Dermis blood vessel endothelial cell (primary cell): ENCODE data around the gene IP6K3. TPM values are rescaled to one million over a fixed set of nuclear protein-coding genes. Genes with fewer than 3 reads are reported as not detected.
A peak's percentile ranks its signal among the peaks of the same experiment; 100 is the strongest.

ENCODE experiments used
- DNase-seq: peaks from one replicate; pipeline ENCODE4 v3.0.0; 2010
- total RNA-seq: library from RNA; depleted of rRNA; stranded (reverse); fragments of >200 nt; gene quantifications from 2 replicates; pipeline ENCODE4 v1.2.3, GENCODE V29; 2014

The IP6K3 gene
- under 0.01 and 0.05 TPM in 2 replicates for total RNA-seq

- no peak for DNase-seq
Measured at GRCh38 chr6:33746651-33747100, at the start of gene IP6K3. IP6K3 (minus strand) TSS chr6:33746905; CDS start chr6:33735476, 11,429 bp downstream.

DNA sequence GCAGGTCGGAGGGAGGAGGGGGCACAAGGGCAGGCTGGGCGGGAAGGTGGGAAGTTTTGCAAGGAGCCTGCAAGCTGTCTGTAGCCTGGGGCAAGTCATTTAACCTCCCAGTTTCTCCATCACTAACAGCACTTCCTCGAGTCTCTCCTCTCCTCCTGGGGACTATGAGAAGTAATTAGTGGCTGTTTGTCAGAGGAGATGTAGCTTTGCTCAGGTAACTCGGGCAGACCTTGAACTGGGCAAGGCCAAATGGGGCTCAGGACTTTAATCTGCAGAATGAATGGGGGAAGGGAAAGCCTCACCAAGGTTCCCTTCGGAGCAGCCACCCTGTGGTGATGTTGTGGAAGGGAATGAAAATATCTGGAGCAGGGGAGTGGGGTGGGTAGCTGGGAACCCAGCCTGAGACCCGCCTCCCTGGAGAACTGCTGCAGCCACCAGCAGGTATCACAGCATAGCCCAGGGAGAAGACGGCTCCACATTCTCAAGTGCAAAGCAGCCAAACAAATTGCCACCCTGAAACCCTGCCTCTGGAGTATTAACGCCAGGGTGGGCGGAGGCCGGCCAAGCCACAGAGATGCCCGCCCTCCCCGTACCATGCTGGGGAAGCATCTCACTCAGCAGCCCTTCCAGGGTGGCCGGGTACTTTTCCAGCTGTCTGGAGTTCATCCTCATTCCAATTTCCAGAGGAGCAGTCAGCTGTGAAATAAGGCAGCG, 48.4 kb upstream of the IP6K3 start:
- no peak for DNase-seq

GRCh38 chr6:33792981-33793380, 46.3 kb upstream of the IP6K3 start:
- no peak for DNase-seq

DNA sequence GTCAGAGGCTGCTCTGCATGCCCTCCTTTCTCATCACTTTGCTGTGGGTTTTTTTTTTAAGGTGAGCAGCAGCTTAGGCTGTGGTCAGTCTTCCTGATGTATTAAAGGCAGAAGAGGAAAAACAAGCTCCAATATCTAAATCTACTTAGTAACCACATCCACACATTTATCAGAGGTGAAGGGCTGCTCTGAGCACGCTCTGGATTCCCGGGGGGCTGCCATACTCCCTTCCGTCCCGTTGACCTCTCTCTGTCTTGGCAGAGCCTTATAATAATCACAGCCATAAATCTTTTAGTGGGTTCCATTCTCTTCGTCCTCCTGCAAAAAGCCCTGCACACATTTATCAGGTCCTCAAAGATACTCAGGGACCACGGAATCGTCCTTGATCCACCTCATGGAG, 44.9 kb upstream of the IP6K3 start:
- DNase-seq = no peak

DNA sequence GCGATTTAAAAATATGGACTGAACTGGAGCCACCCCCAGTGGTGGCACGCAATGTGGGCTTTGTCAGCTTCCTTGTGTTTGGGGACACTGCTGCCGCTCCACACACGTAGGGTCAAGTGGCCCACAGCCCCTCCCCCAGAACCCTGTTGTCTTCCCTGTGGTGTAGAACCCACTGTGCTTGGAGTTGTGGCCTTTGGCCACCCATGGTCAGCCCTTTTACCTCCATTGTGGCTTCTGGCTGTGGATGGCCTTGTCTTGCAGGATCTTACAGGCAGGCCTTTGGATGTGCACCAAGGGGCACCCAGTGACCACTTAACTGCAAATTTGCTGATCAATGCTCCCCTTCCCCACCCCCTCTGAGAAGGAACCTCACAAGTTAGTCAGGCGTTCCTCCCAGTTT, 44.2 kb upstream of the IP6K3 start:
- no peak for DNase-seq

DNA sequence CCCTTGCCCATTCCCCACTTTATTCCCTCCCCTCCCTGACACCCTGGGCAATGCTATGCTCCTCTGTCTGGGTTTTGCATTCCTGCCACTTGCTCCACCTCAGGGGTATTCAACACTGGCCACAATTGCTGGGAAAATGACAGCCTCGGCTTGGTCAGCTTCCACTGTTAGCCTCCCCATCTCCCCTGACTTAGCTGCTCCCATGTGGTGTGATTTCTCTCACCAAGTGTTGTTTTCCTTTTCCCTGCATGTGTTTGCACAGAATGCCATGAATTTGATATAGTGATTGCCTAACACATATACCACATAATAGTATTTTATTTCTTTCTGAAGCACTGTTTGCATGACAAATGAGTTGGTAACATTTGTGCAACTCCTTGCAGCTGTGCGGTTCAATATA, 43.7 kb upstream of the IP6K3 start:
- DNase-seq = no peak

- no peak for DNase-seq
Measured at GRCh38 chr6:33789550-33789895, 42.8 kb upstream of the IP6K3 start.

DNA sequence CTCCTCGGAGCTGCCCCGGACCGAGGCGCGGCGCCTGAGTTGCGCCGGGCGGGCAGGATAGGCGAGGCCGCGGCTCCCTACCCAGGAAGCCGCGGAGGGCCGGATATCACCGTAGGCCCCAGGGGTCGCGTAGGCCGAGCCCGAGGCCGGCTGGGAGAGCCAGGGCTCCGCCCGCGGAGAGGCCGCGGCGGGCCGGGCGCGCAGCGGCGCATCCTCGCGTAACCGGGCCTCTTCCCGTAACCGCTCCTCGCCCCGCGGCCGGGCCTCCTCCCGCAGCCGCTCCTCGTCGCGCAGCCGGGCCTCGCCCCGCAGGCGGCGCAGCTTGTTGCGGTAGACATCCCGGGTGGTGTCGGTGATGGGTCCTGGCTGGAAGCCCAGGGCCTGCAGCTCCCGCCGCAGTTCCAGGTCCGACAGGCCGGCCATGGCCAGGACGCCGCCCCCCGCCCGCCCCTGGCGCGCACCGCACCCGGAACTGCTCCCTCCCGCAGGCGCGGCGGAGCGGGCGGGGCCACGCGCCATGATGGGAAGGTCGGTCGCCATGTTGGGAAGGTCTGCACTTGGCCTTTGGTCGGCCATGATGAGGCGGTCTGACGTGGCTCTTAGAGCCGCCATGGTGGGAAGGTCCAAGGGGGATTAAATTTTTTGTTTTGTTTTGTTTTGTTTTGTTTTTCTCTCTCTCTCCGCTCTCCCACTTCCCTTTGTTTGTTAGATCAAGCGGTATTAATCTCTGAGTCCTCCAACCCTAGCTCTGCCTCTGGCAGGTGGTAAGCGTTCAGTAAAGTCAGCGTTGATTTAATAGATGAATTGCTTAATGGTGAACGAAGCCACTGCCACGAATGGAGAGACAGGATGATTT, 42.2 kb upstream of the IP6K3 start, which contains the start of gene LEMD2:
Gene LEMD2, minus strand, starts transcription at position 437 of the 856 bp plus-strand sequence. Its CDS starts 14 bp downstream, at position 423.
- DNase-seq = peak; percentile 96

DNA sequence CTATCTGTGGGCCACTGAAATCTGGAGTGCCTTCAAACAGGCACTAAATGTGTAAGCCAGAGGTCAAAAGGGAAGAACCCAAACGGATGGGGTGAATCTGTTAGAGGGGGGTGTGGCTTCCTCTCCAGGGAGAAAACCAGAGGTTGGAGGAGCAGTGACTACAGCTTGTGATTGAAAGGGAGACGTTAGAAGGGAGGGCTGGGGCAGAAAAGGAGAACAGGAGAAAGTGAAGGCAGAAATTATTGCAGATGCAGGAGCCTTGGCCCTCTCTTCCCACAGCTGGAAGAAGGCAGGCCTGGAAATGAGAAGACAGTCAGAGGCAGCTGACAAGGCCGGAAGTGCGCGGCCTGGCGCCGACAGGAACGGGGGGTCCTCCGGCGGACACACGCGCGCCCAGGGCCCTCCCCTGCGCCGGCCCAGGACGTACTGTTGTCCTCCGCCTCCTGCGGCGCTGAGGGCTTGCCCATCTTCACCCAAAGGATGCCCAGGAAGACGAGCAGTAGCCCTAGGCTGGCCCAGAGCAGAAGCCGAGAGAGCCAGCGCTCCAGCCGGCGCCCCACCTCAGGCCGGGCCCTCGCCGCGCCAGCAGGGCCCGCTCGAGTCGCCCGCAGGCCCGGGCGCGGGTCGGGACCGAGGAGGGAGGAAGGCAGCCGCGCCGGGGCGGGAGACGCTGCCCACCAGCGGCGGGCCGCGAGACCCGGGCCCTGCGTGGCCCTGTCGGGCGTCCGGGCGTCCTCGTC, 41.4 kb upstream of the IP6K3 start:
- peak; percentile 81 for DNase-seq

DNA sequence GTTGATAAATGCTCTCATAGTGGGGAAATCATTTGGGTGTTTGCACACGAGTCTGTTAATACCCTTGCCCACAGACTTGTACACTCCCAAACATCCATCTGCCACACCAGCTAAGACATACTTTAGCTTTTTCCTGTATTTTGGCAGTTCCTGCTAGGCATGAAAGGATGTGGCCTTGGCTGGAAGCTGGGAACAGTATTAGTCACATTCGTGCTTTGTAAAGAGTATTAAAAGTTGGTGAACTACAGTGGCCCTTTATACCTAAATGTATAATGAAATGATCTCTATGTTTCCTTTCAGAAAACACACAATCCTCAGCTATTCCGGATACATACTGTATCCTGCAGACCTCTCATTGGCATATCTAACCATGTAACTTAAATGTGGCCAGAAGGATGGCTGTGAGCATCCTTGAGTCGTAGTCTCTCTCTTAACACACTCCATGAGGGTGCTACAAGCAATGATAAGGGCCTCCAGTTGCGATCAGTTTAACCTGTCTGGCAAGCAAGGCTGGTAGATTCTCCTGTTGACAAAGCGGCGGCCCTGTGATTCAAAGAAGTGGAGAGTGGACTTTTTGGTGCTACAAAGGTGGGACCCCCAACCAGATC, 40.7 kb upstream of the IP6K3 start:
- peak; percentile 79 for DNase-seq

- DNase-seq = peak; percentile 7
Measured at GRCh38 chr6:33786736-33787135, 40.0 kb upstream of the IP6K3 start.

- peak; percentile 76 for DNase-seq
Measured at GRCh38 chr6:33785778-33786177, 39.1 kb upstream of the IP6K3 start.

DNA sequence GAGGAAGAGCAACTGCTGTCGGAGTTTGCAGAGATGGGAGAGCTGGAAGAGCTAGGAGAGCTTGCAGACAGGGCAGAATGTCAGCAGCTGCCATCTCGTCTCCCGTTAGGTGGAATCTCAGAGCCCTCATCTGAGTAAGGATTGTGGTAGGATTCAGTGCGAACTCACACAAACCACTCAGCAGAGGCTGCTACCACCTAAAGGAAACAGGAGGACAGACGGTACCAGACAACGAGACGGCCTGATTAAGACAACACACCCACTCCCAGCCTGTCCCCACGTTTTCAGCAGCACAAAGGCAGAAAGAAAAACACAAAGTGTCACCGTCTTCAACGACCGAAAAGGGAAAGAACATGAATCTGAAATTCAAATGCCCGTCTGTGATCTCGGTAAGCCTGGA, 38.1 kb upstream of the IP6K3 start:
- peak; percentile 29 for DNase-seq

GRCh38 chr6:33783781-33784520, 37.2 kb upstream of the IP6K3 start:
- DNase-seq = peak; percentile 39

- no peak for DNase-seq
Measured at GRCh38 chr6:33782561-33782960, 35.9 kb upstream of the IP6K3 start.

DNA sequence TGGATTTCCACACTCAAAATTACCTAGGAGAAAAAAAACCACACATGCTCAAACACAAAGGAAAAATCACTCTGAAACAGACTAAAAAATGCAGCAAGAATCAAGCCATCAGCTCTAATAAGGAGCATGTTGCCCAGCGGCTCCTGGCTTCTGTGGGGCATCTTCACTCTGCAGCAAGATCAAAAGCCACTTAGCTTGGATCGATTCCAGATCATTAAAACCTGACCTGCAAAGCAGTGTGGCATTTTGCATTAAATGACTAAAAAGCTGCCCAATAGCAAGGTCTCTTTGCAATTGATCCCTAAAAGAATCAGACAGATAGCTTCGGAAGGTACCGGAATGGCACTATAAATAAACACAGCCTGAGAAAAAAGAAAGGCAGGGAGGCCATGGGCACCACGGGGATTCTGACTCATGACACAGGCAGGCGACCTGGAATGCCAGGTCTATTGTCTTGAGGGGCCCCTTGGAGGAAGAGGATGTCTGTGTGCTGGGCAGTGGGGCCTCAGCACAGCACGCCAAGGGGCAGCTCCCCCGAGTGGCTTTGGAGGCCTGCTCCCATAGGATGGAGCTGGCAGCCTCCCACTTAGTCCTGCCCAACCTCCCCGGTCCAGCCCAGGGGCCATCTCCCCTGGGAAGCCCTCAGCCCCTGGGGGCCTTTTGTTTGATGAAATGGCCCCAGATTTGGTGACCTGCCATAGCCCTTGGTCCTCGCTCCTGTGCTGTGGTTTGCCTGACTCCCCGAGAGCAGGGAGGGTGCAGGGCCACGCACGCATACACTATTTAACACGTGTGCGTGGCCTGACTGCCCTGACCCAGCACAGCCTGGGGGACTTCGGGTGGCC, 34.6 kb upstream of the IP6K3 start:
- DNase-seq = peak; percentile 96

DNA sequence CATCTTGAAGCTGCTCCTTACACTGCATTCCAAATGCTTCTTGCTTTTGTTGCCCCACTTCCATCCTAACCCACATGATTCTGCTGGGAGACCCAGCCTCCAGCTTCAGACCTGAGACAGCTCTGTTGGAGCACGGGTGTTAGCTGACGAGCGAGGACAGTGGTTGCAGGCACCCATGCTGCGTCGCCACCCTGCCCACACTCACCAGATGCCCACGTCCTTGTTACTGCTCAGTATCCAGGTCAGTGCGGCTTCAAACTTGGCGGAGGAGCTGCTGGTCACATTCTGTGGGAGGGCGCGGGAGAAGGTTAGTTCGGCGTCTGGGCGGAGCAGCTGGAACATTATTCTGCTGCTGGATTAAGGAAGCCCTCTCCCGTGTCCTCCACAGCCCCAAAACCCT, 33.2 kb upstream of the IP6K3 start:
- peak; percentile 11 for DNase-seq

DNA sequence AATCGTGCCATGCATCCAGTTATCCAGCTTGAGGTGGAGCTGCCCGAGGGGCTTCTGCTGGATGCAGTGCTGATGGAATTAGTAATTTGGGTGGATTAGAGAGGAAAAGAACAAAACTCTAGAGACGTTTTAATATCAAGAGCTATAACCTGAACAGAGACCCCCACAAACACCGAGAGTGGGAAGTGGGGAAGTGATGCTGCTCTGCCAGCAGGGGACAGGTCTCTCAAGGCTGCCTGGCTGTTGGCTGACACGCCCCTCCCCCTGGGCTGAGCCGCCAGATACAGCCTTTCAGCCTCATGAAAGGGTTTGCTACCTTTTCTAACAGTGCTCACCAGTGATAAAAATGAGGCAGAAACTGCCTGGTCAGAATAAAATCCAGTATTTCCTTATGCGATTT, 32.6 kb upstream of the IP6K3 start:
- DNase-seq = peak; percentile 45

DNA sequence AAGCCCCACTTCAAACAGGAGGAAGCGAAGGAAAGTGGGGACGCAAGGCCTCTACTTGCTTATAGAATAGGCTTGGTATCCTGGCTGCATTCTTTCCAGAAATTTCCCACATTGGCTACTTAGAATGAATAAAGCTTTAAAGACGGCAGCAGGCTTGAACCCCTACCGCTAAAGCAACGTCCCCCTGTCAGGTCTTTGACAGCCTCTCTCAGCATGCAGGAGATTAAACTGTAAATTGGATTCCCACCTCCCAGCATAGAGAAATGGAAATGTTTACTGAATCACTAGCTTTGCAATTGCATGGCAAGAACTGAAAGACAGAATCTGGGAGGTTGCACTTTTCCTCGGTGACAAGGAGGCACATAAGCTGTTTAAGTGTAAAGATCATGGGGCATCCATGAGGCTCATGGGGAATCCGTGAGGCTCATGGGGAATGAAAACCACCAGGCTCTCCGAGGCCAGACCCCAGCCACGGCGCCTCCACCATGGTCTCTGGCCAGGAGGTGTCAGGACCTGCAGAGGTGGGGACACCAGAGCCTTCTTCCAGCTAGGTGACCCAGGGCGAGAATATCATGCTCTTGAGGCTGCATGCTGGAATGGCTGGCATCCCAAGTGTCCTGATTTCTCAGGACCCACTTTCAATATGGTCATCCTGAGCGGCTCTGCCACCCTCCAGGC, 31.9 kb upstream of the IP6K3 start:
- no peak for DNase-seq
